GM11168 (cell line): ENCODE measurements around the gene IFNL1.
"Not testable (repeated sequence)": the region's sequence is repeated elsewhere in the genome, so short reads cannot be mapped to it uniquely, and the experiment has no call there.

ENCODE experiments used
- in situ Hi-C: fragments of 300-500 bp; cut with MboI; formaldehyde crosslinking; loops from one replicate; pipeline ENCODE4 v1.12.0; 2022; ENCODE audit warnings: low sequenced_read_pairs; ENCODE audit not compliant: unreplicated experiment

The IFNL1 gene

DNA sequence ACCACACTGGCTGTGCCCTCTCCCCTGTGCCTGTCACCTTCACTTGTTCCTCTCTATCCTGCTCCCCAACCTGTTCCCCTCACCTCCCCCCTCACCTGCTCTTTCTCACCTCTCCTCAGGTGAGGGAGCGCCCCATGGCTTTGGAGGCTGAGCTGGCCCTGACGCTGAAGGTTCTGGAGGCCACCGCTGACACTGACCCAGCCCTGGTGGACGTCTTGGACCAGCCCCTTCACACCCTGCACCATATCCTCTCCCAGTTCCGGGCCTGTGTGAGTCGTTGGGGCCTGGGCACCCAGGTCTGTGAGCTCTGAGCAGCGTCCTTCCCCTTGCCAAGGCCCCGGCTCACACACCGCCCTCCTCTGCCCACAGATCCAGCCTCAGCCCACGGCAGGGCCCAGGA lies 26.8 kb upstream of the IFNL1 start:
- in situ Hi-C loops: not testable (repeated sequence)

DNA sequence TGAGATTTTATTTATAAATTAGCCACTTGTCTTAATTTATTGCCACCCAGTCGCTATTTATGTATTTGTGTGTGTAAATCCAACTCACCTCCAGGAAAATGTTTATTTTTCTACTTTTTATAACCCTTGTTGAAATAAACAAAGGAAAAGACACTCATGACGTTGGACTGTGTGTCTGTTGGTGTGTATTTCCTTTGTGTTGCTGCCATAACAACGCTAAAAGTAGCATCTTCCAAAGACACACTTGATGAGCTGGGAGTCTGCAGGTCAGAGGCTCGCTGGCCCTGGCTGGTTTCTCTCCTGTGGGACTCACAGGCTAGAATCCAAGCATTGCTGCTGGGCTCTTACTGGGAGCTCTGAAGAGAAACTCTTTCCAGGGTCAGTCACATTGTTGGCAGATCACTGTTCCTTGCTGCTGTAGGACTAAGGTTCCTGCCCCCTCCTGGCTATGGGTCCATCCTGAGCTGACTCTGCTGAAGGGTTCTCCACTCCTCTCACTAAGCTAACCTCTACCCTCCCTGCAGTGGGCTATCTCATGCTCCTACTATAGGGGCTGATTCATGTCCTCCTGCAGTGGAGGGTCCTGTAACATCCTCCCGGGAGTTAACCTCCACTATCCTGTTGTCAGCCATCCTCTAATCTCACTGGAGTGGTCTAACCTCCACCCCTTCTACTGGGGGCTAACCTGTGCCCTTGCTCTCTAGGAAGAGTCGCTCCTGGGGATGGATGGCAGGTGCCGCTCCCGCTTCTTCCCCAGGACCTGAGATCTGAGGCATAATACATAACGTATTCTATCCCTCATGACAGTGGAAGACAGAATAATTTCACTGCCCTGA lies 26.0 kb upstream of the IFNL1 start:
- in situ Hi-C loops: no loop called here

DNA sequence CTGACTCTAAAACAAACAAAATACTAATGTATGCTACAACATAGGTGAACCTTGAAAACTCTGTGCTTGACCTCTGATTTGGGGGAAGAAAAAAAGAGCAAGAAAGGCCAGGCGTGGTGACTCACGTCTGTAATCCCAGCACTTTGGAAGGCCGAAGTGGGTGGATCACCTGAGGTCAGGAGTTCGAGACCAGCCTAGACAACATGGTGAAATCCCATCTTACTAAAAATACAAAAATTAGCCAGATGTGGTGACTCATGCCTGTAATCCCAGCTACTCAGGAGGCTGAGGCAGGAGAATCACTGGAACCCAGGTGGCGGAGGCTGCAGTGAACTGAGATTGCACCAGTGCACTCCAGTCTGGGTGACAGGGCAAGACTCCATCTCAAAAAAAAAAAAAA lies 22.3 kb upstream of the IFNL1 start:
- in situ Hi-C loops: not testable (repeated sequence)

DNA sequence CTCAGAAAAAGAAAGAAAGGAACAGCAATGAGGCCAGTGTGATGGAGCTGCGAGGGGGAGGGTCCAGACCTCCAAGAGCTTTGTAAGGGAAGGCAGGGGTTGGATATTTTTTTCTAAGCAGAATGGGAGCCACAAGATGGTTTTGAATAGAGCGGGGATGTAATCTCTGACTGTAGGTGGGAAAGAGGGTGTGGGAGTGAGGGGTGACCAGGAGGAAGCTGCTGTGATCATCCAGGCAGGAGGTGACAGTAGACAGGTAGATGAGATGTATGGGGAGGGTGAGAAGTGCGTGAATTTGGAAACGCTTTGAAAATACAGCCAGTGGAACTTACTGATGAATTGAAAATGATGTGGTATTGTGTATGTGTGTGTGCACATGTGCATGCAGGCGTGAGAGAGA lies 20.6 kb upstream of the IFNL1 start:
- in situ Hi-C loops: no loop called here

DNA sequence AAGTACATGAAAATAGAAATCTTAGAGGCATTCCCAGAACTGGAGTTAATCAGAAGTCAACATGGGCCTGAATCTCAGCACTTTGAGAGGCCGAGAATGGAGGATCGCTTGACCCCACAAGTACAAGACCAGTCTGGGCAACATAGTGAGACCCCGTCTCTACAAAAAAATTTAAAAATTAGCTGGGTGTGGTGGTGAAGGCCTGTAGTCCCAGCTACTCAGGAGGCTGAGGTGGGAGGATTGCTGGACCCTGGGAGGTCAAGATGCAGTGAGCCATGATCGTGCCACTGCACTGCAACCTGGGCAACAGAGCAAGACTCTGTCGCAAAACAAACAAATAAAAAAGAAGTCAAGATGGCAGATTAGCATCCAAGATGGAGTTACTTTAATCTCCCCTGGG lies 19.5 kb upstream of the IFNL1 start:
- in situ Hi-C loops: no loop called here

DNA sequence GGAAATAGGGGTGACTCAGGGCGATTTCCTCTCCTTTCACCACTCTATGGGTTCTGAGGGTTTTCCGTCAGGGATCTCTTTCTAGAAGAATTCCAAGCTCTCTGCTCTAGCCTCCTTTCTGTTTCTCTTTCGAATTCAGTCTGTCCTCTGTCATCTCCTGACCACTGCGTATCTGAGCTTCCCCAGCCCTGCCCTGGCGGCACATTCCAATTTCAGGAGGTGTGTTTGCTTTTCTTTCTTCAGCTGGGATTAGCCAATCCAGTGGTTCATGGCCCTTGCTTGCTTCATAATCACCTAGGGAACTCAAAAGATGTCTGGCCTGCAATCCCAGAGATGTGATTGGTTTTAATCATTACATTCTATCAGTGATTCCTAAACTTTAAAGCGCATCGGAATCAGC lies 18.6 kb upstream of the IFNL1 start:
- in situ Hi-C loops: no loop called here

DNA sequence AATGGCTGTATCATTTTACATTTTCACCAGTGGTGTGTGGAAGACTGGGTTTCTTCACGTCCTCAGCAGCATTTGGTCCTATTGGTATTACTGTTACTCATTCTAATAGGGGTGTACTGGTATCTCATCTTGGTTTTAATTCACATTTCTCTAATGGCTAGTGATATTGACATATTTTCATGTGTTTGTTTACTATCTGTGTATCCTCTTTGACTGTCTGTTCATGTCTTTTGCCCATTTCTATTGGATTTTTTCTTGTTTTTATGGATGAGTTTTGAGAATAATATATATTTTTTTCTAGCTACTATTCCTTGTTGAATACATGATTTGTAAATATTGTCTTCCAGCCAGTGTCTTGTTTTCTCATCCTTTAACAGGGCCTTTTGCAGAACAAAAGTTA lies 14.2 kb upstream of the IFNL1 start:
- in situ Hi-C loops: no loop called here

DNA sequence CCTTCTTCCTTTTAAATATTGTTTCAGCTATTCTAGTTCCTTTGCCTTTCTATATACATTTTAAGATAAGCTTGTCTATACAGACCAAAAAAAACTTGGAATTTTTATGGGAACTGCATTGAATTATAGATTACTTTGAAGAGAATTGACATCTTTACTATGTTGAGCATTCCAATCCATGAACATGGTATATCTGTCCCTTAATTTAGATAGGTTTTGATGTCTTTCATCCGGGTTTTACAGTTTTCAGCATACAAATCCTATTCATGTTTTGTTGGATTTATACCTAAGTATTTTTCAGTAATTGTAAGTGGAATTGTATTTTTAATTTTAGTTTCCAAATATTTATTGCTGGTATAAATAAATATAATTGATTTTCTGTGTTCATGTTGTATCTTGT lies 12.2 kb upstream of the IFNL1 start:
- in situ Hi-C loops: no loop called here

DNA sequence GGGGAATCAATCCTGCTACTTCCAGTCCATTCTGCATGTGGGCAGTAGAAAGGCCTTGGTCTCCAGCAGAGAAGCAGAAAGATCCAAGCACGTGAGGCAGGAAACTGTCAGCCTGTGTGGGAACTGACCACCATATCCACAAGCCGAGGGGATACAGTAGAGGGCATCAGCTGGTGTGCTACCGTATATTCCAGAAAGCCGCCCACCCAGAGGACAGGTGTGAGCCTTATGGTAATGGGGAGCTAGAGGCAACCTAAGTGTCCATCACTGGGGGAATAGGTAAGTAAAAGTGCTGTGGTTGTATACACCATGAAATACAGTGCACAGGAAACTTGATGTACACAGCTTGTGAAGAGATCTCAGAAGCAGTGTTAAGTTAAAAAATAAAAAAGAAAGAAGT lies 2.8 kb upstream of the IFNL1 start:
- in situ Hi-C loops: no loop called here

DNA sequence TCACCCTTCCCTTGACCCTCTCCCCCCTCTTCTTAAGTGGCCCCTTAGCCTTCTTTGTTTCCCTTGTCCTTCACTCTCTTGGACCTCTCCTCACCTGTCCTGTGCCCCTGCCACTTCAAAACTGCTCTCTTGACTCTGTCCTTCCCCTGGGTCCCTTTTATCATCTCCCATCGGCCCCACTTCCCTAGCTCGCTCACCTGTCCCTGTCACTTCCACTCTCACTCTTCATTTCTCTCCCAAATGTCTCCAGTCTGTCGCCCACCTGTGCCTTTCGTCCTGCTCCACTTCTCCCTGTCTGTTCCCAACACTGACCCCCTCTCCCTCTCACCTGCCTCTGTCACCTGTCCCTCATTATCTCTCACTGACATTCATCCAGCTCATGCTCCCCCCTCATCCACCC lies 699 bp downstream of the IFNL1 start:
- in situ Hi-C loops: no loop called here

DNA sequence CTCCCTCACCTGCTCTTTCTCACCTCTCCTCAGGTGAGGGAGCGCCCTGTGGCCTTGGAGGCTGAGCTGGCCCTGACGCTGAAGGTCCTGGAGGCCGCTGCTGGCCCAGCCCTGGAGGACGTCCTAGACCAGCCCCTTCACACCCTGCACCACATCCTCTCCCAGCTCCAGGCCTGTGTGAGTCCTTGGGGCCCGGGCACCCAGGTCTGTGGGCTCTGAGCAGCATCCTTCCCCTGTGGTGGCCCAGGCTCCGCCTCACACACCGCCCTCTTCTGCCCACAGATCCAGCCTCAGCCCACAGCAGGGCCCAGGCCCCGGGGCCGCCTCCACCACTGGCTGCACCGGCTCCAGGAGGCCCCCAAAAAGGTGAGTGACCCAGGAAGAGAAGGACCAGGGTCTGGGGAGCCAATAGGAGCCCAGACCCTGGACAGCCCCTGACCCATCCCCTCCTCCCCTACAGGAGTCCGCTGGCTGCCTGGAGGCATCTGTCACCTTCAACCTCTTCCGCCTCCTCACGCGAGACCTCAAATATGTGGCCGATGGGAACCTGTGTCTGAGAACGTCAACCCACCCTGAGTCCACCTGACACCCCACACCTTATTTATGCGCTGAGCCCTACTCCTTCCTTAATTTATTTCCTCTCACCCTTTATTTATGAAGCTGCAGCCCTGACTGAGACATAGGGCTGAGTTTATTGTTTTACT lies 1.9 kb downstream of the IFNL1 start:
- in situ Hi-C loops: no loop called here

DNA sequence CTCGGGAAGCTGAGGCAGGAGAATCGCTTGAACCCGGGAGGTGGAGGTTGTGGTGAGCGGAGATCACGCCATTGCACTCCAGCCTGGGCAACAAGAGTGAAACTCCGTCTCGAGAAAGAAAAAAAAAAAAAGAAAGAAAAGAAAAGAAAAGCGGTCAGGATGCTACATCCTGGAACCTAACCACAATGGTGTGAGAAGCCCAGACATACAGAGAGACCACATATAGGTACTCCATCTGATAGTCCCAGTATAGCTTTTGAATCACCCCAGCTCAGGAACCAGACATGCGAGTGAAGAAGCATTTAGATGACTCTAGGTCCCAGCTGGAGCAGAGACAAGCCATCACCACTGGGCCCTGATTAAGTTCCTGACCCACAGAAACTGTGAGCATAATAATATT lies 3.2 kb downstream of the IFNL1 start:
- in situ Hi-C loops: no loop called here

DNA sequence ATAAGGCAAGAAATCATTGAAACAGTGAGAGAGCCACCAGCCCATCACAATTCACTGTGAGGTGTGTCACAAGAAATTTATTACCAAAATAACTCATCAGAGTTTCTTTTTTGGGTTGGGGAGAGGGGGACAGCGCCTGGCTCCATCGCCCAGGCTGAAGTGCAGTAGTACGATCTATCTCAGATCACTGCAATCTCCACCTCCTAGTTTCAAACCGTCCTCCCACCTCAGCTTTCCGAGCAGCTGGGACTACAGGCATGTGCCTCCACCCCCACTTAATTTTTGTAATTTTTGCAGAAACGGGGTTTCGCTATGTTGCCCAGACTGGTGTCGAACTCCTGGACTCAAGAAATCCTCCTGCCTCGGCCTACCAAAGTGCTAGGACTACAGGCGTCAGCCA lies 3.6 kb downstream of the IFNL1 start:
- in situ Hi-C loops: no loop called here

DNA sequence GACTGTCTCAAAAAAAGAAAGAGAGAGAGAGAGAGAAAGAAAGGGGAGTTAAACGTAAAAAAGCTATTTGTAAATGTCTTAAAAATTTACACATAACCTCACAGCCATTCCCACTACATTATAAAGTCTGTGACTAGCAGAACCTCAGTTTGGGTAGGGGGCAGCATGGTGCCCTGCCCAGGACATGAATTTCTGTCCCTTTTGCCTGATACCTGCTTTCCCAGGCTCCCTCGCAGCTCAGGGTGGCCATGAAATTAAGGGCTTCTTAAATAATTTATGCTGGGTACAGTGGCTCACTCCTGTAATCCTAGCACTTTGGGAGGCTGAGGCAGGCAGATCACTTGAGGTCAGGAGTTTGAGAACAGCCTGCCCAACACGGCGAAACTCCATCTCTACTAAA lies 4.8 kb downstream of the IFNL1 start:
- in situ Hi-C loops: no loop called here

DNA sequence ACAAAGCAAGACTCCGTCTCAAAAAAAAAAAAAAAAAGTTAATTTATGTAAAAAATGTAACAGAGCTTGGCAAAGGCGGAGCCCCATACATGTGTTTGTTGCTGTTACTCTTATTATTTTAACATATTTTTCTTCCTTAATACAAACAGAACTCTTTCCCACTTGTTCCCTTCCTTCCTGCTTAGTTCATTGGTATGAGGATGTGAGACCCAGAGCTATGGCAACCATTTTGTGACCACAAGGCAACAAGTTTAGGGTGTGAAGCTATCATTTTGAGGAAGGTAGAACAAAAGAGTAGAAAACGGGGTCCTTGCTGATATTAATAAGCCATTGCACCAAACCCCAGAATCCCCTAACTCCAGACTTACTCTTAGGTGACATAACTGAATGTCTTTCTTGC lies 5.4 kb downstream of the IFNL1 start:
- in situ Hi-C loops: no loop called here

DNA sequence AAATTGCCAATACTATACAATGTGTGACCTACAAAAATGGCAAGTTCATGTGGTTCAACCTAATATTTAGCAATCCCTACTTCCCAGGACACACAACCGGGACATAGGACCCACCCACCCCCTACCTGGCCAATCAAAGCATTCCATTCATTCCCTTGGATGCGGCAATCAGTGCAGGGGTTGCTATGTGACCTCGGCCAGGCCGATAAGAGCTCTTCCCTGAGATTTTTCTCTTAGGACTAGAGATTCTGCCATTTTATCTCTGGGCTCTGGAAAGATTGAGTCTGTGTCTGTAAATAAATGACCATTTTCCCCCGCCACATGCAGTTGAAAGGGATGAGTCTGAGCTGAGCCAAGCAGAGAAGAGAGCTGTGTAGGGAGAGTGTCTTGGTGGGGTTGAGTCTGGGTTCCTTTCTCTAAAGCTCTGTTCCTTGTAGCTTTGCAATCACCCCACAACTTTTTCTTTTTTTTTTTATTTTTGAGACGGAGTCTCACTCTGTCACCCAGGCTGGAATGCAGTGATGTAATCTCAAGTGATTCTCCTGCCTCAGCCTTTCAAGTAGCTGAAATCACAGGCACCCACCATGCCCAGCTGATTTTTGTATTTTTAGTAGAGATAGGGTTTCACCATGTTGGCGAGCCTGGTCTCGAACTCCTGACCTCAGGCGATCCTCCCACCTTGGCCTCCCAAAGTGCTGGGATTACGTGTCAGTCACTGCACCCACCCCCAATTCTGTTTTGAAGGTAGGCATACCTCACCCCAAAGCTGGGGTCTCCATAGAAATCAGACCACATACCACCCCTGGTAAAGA lies 7.4 kb downstream of the IFNL1 start:
- in situ Hi-C loops: no loop called here

DNA sequence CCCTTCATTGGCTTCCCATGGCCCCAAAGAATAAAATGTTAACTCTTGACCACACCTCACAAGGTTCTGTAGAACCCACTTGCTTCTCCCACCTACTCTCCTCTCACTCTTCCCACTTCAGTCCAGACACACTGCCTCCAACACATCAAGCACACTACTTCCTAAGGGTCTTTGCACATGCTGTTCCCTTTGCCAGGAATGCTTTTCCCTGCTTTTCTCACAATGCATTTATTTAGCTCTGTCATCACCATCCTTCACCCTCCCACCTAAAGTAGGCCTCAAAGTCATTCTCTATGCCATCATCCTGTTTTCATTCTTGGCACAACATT lies 7.9 kb downstream of the IFNL1 start:
- in situ Hi-C loops: no loop called here

DNA sequence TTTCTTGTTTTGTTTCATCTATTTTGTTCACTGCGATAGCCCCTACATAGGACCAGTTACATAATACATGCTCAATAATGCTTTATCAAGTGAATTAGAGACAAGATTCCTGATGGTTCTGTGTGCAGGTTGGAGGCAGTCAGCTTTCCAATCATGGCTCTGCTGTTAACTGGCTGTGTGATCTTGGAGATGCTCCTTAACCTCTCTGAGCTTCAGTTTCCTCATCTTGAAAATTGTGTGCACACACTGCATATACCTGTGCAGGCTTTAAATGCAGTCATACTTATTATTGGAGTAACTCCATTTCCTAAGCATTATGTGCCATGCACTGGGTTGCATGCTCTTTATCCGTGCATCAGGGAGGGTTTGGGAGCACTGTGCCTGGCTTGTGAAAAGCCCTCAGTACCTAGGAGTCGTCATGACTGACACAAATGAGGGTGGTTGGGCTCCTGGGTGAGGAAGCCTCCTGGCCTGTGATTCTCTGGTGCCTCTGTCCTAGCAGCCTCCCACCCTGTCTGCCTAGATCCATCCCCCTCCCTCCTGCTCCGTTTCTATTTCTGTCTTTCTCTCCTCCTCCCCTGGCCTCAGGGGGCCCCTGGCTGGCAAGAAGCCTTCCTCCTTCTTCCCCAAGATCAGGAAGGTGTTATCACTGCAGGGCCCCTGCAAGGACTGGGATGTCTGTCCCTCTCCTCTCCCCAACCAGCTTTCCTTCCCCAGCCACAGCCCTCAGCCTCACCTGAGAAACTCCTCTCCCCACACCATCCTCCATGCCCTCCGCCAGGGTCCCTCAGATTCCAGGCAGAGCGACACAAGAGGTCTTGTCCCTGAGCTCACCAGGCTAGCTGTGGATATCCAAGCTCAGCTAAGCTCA lies 8.7 kb downstream of the IFNL1 start:
- in situ Hi-C loops: no loop called here

DNA sequence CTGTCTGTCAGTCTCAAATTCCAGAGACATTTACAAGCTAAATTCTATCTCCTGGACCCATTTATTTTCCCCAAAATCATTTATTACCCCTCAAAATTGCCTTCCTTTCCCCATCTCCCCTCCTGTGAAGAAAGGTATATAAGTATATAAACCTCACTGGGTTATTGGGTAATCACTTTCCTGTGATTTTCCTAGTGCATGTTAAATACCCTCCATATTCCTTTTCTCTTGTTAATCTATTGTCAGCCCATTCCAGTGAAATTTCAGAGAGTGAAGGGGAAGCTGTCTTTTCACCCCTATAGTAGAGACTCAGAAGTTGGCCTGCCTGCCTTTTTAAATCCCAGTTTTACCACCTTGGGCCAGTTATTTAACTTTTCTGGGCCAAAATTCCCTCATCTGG lies 9.9 kb downstream of the IFNL1 start:
- in situ Hi-C loops: no loop called here

DNA sequence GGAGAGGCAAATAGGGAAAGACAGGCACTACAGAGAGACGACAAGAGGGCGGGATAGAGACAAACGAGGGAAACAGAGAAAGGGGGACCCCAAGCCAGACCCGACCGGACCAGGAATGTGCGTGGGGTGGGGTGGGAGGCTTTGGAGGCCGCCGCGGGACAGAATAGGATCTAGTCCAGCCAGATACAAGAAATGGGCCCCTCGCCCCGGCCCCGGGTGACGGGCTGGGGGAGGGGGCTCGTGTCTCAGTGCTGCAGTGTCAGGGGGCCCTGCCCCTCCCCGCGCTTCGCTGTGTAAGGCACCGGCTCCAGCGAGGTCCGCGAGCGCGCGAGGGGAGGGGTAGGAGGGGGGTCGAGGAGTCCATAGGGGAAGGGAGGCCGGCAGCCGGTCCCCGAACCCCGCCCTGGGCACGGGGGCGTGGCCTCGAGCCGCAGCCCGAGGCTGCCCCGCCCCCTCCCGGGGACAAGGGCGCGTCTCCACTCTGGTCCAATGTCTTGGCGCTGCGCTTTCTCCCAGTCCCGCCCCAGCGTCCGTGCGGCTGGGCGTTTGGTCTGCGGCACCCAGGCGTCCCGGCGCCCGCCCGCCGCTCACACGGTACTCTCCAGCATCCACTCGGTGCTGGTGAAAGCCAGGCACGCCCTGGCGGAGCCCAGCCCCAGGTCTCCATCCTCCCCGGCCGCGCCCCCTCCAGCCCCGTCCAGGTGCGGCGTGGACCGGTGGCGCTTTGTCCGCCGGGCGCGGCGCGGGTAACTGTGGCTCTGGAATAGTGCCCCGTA lies 11.0 kb downstream of the IFNL1 start:
- in situ Hi-C loops: no loop called here
